Measurements from ENCODE around the gene LILRB5. TPM values are rescaled to one million over a fixed set of nuclear protein-coding genes. Genes with fewer than 3 reads are reported as not detected.
"Not testable (repeated sequence)": the region's sequence is repeated elsewhere in the genome, so short reads cannot be mapped to it uniquely, and the experiment has no call there.

Gene LILRB5
- total RNA-seq, 1 experiment from 2014 or later: not detected

GRCh38 chr19:54240372-54241336 lies 16.4 kb downstream of the LILRB5 start:
- H4K20me1 ChIP-seq (ENCODE audit: insufficient read depth); H3K27ac ChIP-seq; BruUV-seq (replicated peaks); H3F3A ChIP-seq (ENCODE audit: insufficient read depth, low read depth); POLR2A ChIA-PET (ENCODE audit: unreplicated experiment); H3K4me3 ChIP-seq; H3K36me3 ChIP-seq (ENCODE audit: low read depth); H3K9me2 ChIP-seq (ENCODE audit: insufficient read depth); H3K9me3 ChIP-seq (ENCODE audit: insufficient read depth, low read depth); H3K79me2 ChIP-seq (ENCODE audit: low read depth); H3K4me2 ChIP-seq; H2AFZ ChIP-seq; H3K4me1 ChIP-seq (replicated peaks; ENCODE audit: insufficient read depth); DNase-seq; CTCF ChIA-PET: not testable (repeated sequence)
- intact Hi-C loops (cut with micrococcal nuclease; ENCODE audit: unreplicated experiment): loop anchor here (2.0 kb wide), 1 partner anchor 22 kb away; no protein-coding TSS in a partner anchor
- peaks cover 86% of the 10 kb centered on the region for H3K27me3 ChIP-seq (ENCODE audit: insufficient read depth, low read depth)

DNA sequence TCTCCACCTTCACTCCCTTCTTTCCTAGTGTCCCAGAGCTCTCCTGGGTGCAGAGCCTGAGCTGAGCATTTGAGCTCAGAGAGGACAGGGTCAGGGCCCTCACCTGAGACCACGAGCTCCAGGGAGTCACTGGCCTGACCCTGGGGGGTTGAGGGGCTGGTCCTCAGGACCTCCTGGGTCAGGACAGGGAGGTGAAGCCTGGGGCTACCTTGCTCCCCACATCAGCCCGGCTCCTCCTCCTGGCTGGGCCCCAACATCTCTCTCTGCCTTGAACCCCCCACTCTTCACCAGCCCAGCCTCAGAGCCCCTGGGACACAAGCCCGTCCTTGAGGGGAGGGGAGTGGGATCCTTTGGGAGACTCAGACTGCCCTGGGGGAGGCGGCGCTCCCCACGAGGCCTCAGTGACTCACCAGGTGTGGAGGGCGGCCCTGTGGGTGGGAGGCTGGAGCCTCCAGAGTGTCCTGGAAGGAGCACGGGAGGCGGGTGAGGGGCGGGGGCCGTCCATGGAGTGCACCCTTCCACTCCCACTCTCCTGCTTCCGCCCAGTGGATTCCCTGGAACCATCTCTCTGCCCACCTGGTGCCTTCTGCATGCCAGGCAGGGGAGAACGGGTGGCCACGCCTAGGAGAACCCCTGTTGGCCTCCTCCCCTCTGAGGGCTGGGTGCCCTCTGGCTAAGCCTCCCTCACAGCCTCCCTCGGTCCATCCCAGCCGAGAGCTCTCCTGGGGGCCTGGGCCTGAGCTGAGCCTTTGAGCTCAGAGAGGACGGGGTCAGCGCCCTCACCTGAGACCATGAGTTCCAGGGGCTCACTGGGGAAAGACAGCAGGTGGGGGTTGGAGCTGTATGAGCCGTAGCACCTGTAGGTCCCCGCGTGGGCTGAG lies 17.3 kb downstream of the LILRB5 start:
- CTCF ChIA-PET; BruUV-seq (replicated peaks); H2AFZ ChIP-seq; H3K9me3 ChIP-seq (ENCODE audit: insufficient read depth, low read depth); DNase-seq; H3K79me2 ChIP-seq (ENCODE audit: low read depth); H3K9me2 ChIP-seq (ENCODE audit: insufficient read depth); H3F3A ChIP-seq (ENCODE audit: insufficient read depth, low read depth); H3K36me3 ChIP-seq (ENCODE audit: low read depth); H3K4me3 ChIP-seq; H3K27ac ChIP-seq; H3K4me1 ChIP-seq (replicated peaks; ENCODE audit: insufficient read depth); POLR2A ChIA-PET (ENCODE audit: unreplicated experiment); H3K4me2 ChIP-seq; H4K20me1 ChIP-seq (ENCODE audit: insufficient read depth): not testable (repeated sequence)
- H3K27me3 ChIP-seq (ENCODE audit: insufficient read depth, low read depth): peaks cover 85% of the 10 kb centered on the region
- intact Hi-C loops (cut with micrococcal nuclease; ENCODE audit: unreplicated experiment): loop anchor here (2.0 kb wide), 1 partner anchor 21 kb away; no protein-coding TSS in a partner anchor

DNA sequence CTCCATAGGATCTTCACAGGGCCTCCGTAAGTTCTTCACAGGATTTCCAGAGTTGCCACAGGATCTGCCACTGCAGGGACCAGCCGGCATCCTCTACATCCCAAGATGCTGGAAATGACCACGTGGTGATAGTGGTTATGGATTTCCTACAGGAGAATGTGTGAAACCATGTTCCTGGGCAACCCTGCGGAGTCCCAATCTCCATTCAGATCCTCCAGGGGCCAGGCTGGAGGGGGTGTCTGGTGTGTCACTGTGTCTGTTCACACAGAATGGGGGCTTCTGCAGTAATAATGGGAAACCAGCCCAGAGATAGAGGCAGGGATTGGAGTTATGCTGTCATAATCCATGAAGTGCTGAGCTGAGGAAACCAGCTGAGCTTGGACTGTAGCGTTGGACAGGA lies 23.1 kb downstream of the LILRB5 start:
- ChIA-PET CTCF (no interaction called here), POLR2A (ENCODE audit: unreplicated experiment) (interaction anchor here (0.5 kb wide), 1 partner anchor 1228 kb away, joined by 3 read pairs; no protein-coding TSS in a partner anchor)
- H2AFZ ChIP-seq: no peak overlapping the region
- no peaks in the 10 kb centered on the region for H3K9me3 ChIP-seq (ENCODE audit: insufficient read depth, low read depth)
- no peak for TF ChIP-seq EZH2 (IDR thresholded peaks at IDR 0.05; ENCODE audit: low read depth)
- TF ChIP-seq, protein P1, sequence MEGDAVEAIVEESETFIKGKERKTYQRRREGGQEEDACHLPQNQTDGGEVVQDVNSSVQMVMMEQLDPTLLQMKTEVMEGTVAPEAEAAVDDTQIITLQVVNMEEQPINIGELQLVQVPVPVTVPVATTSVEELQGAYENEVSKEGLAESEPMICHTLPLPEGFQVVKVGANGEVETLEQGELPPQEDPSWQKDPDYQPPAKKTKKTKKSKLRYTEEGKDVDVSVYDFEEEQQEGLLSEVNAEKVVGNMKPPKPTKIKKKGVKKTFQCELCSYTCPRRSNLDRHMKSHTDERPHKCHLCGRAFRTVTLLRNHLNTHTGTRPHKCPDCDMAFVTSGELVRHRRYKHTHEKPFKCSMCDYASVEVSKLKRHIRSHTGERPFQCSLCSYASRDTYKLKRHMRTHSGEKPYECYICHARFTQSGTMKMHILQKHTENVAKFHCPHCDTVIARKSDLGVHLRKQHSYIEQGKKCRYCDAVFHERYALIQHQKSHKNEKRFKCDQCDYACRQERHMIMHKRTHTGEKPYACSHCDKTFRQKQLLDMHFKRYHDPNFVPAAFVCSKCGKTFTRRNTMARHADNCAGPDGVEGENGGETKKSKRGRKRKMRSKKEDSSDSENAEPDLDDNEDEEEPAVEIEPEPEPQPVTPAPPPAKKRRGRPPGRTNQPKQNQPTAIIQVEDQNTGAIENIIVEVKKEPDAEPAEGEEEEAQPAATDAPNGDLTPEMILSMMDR (conservative IDR thresholded peaks at IDR 0.05): no peak
- H3F3A ChIP-seq (ENCODE audit: insufficient read depth, low read depth): no peaks in the 10 kb centered on the region
- no peak overlapping the region for H3K4me2 ChIP-seq
- no peak overlapping the region for H3K27ac ChIP-seq
- no peak for DNase-seq
- H3K27me3 ChIP-seq (ENCODE audit: insufficient read depth, low read depth): peaks cover 55% of the 10 kb centered on the region
- intact Hi-C loops (cut with micrococcal nuclease; ENCODE audit: unreplicated experiment): loop anchor here (5.0 kb wide), 1 partner anchor 462 kb away; no protein-coding TSS in a partner anchor
- no peaks in the 10 kb centered on the region for H4K20me1 ChIP-seq (ENCODE audit: insufficient read depth)
- H3K9me2 ChIP-seq (ENCODE audit: insufficient read depth): no peaks in the 10 kb centered on the region
- no peaks in the 10 kb centered on the region for H3K36me3 ChIP-seq (ENCODE audit: low read depth)
- no TSS peak for BruUV-seq (replicated peaks)
- no peaks in the 10 kb centered on the region for H3K79me2 ChIP-seq (ENCODE audit: low read depth)
- no peaks in the 10 kb centered on the region for H3K4me1 ChIP-seq (replicated peaks; ENCODE audit: insufficient read depth)
- no peak overlapping the region for H3K4me3 ChIP-seq

Measured in PC-9 (cell line).